Mesenteric fat pad (tissue), 1 donor: ENCODE results near the gene RAD51. TPM values are rescaled to one million over a fixed set of nuclear protein-coding genes. Genes with fewer than 3 reads are reported as not detected.

Experiments
- total RNA-seq: library from RNA; stranded (reverse); fragmentation: NEBNext Ultra II Directional; extraction: Animal tissue kit (Norgen Biotek cat#: 25700); gene quantifications from one replicate; pipeline ENCODE4 v1.2.1, GENCODE V29; 2021
- donor health status: DM: yes; HTN: yes; CAD: no.

The RAD51 gene
- total RNA-seq, 1 donor from 2014 or later = 0.32 TPM

Other genes starting within 250 kb of the RAD51 start
- gene CHST14, start 224.2 kb upstream of the RAD51 start, total RNA-seq = 10.9 TPM
- gene CCDC32, start 130.1 kb upstream of the RAD51 start, total RNA-seq = 23.7 TPM
- gene RPUSD2, start 125.9 kb upstream of the RAD51 start, total RNA-seq = 6.9 TPM
- gene KNL1, start 100.9 kb upstream of the RAD51 start, total RNA-seq = 0.35 TPM
- 57.0 TPM for gene RMDN3, start 60.1 kb downstream of the RAD51 start, total RNA-seq
- gene GCHFR, start 68.9 kb downstream of the RAD51 start, total RNA-seq = 17.1 TPM
- 0.19 TPM for gene C15orf62, start 74.8 kb downstream of the RAD51 start, total RNA-seq
- gene ZFYVE19, start 111.9 kb downstream of the RAD51 start, total RNA-seq = 9.8 TPM
- 25.8 TPM for gene DNAJC17, start 112.3 kb downstream of the RAD51 start, total RNA-seq
- not detected for gene PPP1R14D, start 133.5 kb downstream of the RAD51 start, total RNA-seq
- 2.7 TPM for gene SPINT1, start 148.9 kb downstream of the RAD51 start, total RNA-seq
- not detected for gene RHOV, start 179.1 kb downstream of the RAD51 start, total RNA-seq
- 29.3 TPM for gene VPS18, start 199.3 kb downstream of the RAD51 start, total RNA-seq
- 15.2 TPM for gene DLL4, start 234.2 kb downstream of the RAD51 start, total RNA-seq